Colonic mucosa (tissue), 4 donors: ENCODE results near the gene CRX. TPM values are rescaled to one million over a fixed set of nuclear protein-coding genes. Genes with fewer than 3 reads are reported as not detected.
A peak's percentile ranks its signal among the peaks of the same experiment; 100 is the strongest.
"Not testable (repeated sequence)": the region's sequence is repeated elsewhere in the genome, so short reads cannot be mapped to it uniquely, and the experiment has no call there.

ENCODE experiments used
- DNase-seq: peaks from one replicate; pipeline ENCODE4 v3.0.0-alpha.2; 2020
- H3K27ac ChIP-seq: fragments of 200-600 bp; one replicate; pipeline ENCODE4 v1.8.0; 2021
- H3K27me3 ChIP-seq: fragments of 200-600 bp; one replicate; pipeline ENCODE4 v1.8.0; 2021
- H3K36me3 ChIP-seq: fragments of 200-600 bp; one replicate; pipeline ENCODE4 v1.8.0; 2021
- H3K4me1 ChIP-seq: fragments of 200-600 bp; one replicate; pipeline ENCODE4 v1.8.0; 2021; ENCODE audit warnings: mild to moderate bottlenecking
- H3K4me3 ChIP-seq: fragments of 200-600 bp; one replicate; pipeline ENCODE4 v1.8.0; 2021
- H3K9ac ChIP-seq, 2 donors: one replicate each; pipeline ENCODE4 v1.7.0; 2013; ENCODE audit warnings: control low read depth in 2 of 2, low read depth in 2 of 2, low read length in 2 of 2
- H3K9me3 ChIP-seq: fragments of 200-600 bp; one replicate; pipeline ENCODE4 v1.8.0; 2021
- CTCF ChIP-seq: fragments of 200-600 bp; IDR thresholded peaks from one replicate; pipeline ENCODE4 v1.8.0; 2022; ENCODE audit warnings: antibody characterized with exemption, mild to moderate bottlenecking
- intact Hi-C: fragments of 100-400 bp; cut with DNase I; formaldehyde crosslinking; loops from one replicate; pipeline ENCODE4 v1.14.1; 2022
- total RNA-seq, 2 donors: library from RNA; stranded (reverse); fragmentation: NEBNext Ultra II Directional in 1 of 2; extraction: Animal tissue kit (Norgen Biotek cat#: 25700) in 1 of 2; gene quantifications; one replicate each; pipeline ENCODE4 v1.2.1, GENCODE V29; 2021
- donor health status: healthy.
- donor health status: DM: no; HTN: no; CAD: no.
- donor health status: DM: no; HTN: no; CAD: no.

The CRX gene
- not detected for total RNA-seq

- TF ChIP-seq CTCF: no peak
- no peaks in the 10 kb centered on the region for H3K27me3 ChIP-seq
- intact Hi-C loops: no loop called here
- no peak within 1 kb of the TSS for H3K9ac ChIP-seq
- no peak within 1 kb of the TSS for H3K4me3 ChIP-seq
- no peaks in the 10 kb centered on the region for H3K4me1 ChIP-seq
- H3K27ac ChIP-seq: no peak within 1 kb of the TSS
- no peaks in the 10 kb centered on the region for H3K36me3 ChIP-seq
- DNase-seq: no peak
- H3K9me3 ChIP-seq: no peaks in the 10 kb centered on the region
Measured at GRCh38 chr19:47821460-47822020, at the start of gene CRX. TSS of gene CRX (plus strand) at chr19:47821937. CDS start at chr19:47834444, 12,507 bp downstream.

- Histone ChIP-seq H3K27me3 (no peaks in the 10 kb centered on the region), H3K4me3 (no peak overlapping the region), H3K4me1 (no peaks in the 10 kb centered on the region), H3K27ac (peak overlapping the region; percentile 90), H3K9me3 (no peaks in the 10 kb centered on the region), H3K36me3 (no peaks in the 10 kb centered on the region), H3K9ac (peak overlapping the region in 1 of 2 donors; percentile 54)
- intact Hi-C loops: no loop called here
- TF ChIP-seq CTCF: no peak
- peak; percentile 46 for DNase-seq
Measured at GRCh38 chr19:47776568-47776967, 45.2 kb upstream of the CRX start.

GRCh38 chr19:47777245-47778048 lies 44.3 kb upstream of the CRX start:
- H3K9me3 ChIP-seq, intact Hi-C loops, H3K27me3 ChIP-seq, H3K36me3 ChIP-seq, H3K4me1 ChIP-seq: not testable (repeated sequence)
- DNase-seq: peak; percentile 61
- Histone ChIP-seq H3K4me3 (peak overlapping the region; percentile 93), H3K27ac (peak overlapping the region; percentile 90), H3K9ac (peak overlapping the region; percentile 93 to 98)

GRCh38 chr19:47778049-47778953 lies 43.4 kb upstream of the CRX start, which contains the start of gene SELENOW:
TSS of gene SELENOW (plus strand) at chr19:47778703. CDS start at chr19:47778786, 83 bp downstream.
- no peaks in the 10 kb centered on the region for H3K27me3 ChIP-seq
- H3K9me3 ChIP-seq: no peaks in the 10 kb centered on the region
- H3K36me3 ChIP-seq: no peaks in the 10 kb centered on the region
- intact Hi-C loops: no loop called here
- H3K4me3 ChIP-seq: peak within 1 kb of the TSS; percentile 93
- H3K27ac ChIP-seq: peak within 1 kb of the TSS; percentile 90
- no peak for TF ChIP-seq CTCF
- peak; percentile 87 for DNase-seq
- H3K4me1 ChIP-seq: no peaks in the 10 kb centered on the region
- H3K9ac ChIP-seq: peak within 1 kb of the TSS; percentile 93 to 98

GRCh38 chr19:47778954-47779351 lies 42.8 kb upstream of the CRX start:
- intact Hi-C loops: no loop called here
- DNase-seq: peak; percentile 78
- peak overlapping the region; percentile 90 for H3K27ac ChIP-seq
- no peaks in the 10 kb centered on the region for H3K36me3 ChIP-seq
- no peaks in the 10 kb centered on the region for H3K9me3 ChIP-seq
- H3K27me3 ChIP-seq: no peaks in the 10 kb centered on the region
- H3K9ac ChIP-seq: peak overlapping the region; percentile 93 to 98
- no peak for TF ChIP-seq CTCF
- peak overlapping the region; percentile 93 for H3K4me3 ChIP-seq
- H3K4me1 ChIP-seq: no peaks in the 10 kb centered on the region
